Gastrocnemius medialis (tissue), 4 donors: Measurements from ENCODE around the gene EEF1A1. TPM values are rescaled to one million over a fixed set of nuclear protein-coding genes. Genes with fewer than 3 reads are reported as not detected.
"Not testable (repeated sequence)": the region's sequence is repeated elsewhere in the genome, so short reads cannot be mapped to it uniquely, and the experiment has no call there.

ENCODE experiments used
- ATAC-seq, 2 donors: fragments of 150-250 bp; one replicate each; pipeline ENCODE4 v1.9.1; 2016
- DNase-seq, 2 donors: peaks; one replicate each; pipeline ENCODE4 v3.0.0-alpha.2; 2019
- H3K27ac ChIP-seq, 4 donors: fragments of 200-600 bp; sonication (generic); 1 replicate in 1 of 4; 2 replicates in 3 of 4; pipeline ENCODE4 v1.5.1; 2016 to 2018; ENCODE audit warnings: mild to moderate bottlenecking in 2 of 4, moderate library complexity in 1 of 4
- H3K27me3 ChIP-seq, 3 donors: fragments of 200-600 bp; sonication (generic) in 2 of 3; 1 replicate in 1 of 3; 2 replicates in 2 of 3; pipeline versions ENCODE4 v1.5.1 to v1.6.0; 2016 to 2019; ENCODE audit warnings: mild to moderate bottlenecking in 1 of 3, moderate library complexity in 1 of 3
- H3K36me3 ChIP-seq, 2 donors: fragments of 200-600 bp; sonication (generic) in 1 of 2; one replicate each; pipeline ENCODE4 v1.5.1; 2017 to 2018
- H3K4me1 ChIP-seq, 2 donors: fragments of 200-600 bp; sonication (generic) in 1 of 2; one replicate each; pipeline ENCODE4 v1.5.1; 2016 to 2017; ENCODE audit warnings: mild to moderate bottlenecking in 2 of 2
- H3K4me3 ChIP-seq, 4 donors: fragments of 200-600 bp; sonication (generic) in 3 of 4; 1 replicate in 1 of 4; 2 replicates in 3 of 4; pipeline ENCODE4 v1.5.1; 2016 to 2019; ENCODE audit warnings: mild to moderate bottlenecking in 2 of 4
- H3K9me3 ChIP-seq, 3 donors: fragments of 200-600 bp; sonication (generic) in 2 of 3; 1 replicate in 1 of 3; 2 replicates in 2 of 3; pipeline ENCODE4 v1.5.1; 2016 to 2019
- POLR2A ChIP-seq, 2 donors: fragments of 450-650 bp; IDR thresholded peaks; one replicate each; pipeline ENCODE4 v1.6.1; 2017; ENCODE audit warnings: antibody characterized with exemption in 2 of 2, mild to moderate bottlenecking in 2 of 2, moderate library complexity in 2 of 2
- in situ Hi-C, 4 donors: fragments of 200-750 bp; cut with MboI; loops; one replicate each; pipeline versions ENCODE4 v1.15.0 to v1.8.0; 2017; ENCODE audit warnings: low sequenced_read_pairs in 4 of 4
- intact Hi-C: fragments of 100-400 bp; cut with DNase I; formaldehyde crosslinking; loops from one replicate; pipeline ENCODE4 v1.15.1; 2023; ENCODE audit warnings: low total_unique reads
- total RNA-seq, 4 donors: library from RNA; depleted of rRNA; stranded (reverse); fragments of >200 nt; gene quantifications; one replicate each; pipeline versions ENCODE4 v1.1.0 to v1.2.3, GENCODE V29; 2016
- TF ChIP-seq, protein P1 (sequence below), 5 experiments: fragments of 450-650 bp in 3 of 5; fragments of 200-600 bp in 2 of 5; sonication (generic) in 2 of 5; IDR thresholded peaks in 4 of 5; conservative IDR thresholded peaks in 1 of 5; 1 replicate in 4 of 5; 2 replicates in 1 of 5; pipeline ENCODE4 v1.5.1; 2016 to 2019; ENCODE audit warnings: antibody characterized with exemption in 5 of 5, mild to moderate bottlenecking in 3 of 5, moderate library complexity in 3 of 5

EEF1A1 gene
- total RNA-seq: 1,000 to 10,000 TPM in 3 of 4 donors, 100 to 1,000 TPM in 1; 846 to 1,271 (median 1,198) TPM

DNA sequence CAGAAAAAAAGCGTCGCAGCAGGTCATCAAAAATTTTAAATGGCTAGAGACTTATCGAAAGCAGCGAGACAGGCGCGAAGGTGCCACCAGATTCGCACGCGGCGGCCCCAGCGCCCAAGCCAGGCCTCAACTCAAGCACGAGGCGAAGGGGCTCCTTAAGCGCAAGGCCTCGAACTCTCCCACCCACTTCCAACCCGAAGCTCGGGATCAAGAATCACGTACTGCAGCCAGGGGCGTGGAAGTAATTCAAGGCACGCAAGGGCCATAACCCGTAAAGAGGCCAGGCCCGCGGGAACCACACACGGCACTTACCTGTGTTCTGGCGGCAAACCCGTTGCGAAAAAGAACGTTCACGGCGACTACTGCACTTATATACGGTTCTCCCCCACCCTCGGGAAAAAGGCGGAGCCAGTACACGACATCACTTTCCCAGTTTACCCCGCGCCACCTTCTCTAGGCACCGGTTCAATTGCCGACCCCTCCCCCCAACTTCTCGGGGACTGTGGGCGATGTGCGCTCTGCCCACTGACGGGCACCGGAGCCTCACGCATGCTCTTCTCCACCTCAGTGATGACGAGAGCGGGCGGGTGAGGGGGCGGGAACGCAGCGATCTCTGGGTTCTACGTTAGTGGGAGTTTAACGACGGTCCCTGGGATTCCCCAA lies at the start of gene EEF1A1:
TSS of gene EEF1A1 (minus strand) at position 345 of the 663 bp plus-strand sequence. CDS start 1,006 bp downstream, outside the sequence.
- intact Hi-C loops: loop anchor here (2.0 to 5.0 kb wide), 3 partner anchors 46 to 132 kb away; partner anchors contain the start of gene SLC17A5
- Histone ChIP-seq H3K27ac (peak within 1 kb of the TSS; percentile 83 to 92 (median 90)), H3K36me3 (peaks cover 0 to 3% of the 10 kb centered on the region in 2 donors), H3K4me3 (peak within 1 kb of the TSS; percentile 60 to 83 (median 68)), H3K9me3 (no peaks in the 10 kb centered on the region), H3K27me3 (peaks cover 42 to 45% (median 44%) of the 10 kb centered on the region in 3 donors), H3K4me1 (peaks cover 9 to 13% of the 10 kb centered on the region in 2 donors)
- in situ Hi-C loops: loop anchor here in 1 of 4 donors (10.0 kb wide), 1 partner anchor 64 kb away; no protein-coding TSS in a partner anchor
- DNase-seq (peak; percentile 91 to 94), ATAC-seq (peak; percentile 82)
- TF ChIP-seq, protein P1, sequence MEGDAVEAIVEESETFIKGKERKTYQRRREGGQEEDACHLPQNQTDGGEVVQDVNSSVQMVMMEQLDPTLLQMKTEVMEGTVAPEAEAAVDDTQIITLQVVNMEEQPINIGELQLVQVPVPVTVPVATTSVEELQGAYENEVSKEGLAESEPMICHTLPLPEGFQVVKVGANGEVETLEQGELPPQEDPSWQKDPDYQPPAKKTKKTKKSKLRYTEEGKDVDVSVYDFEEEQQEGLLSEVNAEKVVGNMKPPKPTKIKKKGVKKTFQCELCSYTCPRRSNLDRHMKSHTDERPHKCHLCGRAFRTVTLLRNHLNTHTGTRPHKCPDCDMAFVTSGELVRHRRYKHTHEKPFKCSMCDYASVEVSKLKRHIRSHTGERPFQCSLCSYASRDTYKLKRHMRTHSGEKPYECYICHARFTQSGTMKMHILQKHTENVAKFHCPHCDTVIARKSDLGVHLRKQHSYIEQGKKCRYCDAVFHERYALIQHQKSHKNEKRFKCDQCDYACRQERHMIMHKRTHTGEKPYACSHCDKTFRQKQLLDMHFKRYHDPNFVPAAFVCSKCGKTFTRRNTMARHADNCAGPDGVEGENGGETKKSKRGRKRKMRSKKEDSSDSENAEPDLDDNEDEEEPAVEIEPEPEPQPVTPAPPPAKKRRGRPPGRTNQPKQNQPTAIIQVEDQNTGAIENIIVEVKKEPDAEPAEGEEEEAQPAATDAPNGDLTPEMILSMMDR (IDR thresholded peaks at IDR 0.05 in 4 of 5, conservative IDR thresholded peaks at IDR 0.05 in 1 of 5): no peak
- peak; percentile 83 to 90 for TF ChIP-seq POLR2A (IDR thresholded peaks at IDR 0.05)

DNA sequence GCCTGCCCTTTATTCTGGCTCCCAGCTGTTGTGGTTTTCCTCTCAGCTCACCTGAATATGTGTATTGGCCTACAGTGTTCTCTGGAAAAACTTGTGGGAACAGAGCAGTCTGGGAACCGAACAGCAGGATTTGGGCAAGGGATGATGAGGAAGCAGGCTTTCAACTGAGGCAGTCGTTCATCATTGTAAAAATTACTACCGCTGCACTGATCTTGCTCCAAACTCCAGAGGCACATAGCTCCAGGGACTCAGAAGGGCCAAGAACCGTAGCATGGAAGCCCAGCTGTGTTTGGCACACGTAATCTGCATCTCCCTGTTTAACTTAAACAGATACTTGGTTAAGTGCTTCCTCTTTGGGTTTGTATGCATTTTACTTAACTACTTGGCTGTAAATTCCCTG lies 48.3 kb upstream of the EEF1A1 start:
- intact Hi-C loops: loop anchor here (5.0 kb wide), 1 partner anchor 47 kb away; the partner anchor contains the start of gene EEF1A1

DNA sequence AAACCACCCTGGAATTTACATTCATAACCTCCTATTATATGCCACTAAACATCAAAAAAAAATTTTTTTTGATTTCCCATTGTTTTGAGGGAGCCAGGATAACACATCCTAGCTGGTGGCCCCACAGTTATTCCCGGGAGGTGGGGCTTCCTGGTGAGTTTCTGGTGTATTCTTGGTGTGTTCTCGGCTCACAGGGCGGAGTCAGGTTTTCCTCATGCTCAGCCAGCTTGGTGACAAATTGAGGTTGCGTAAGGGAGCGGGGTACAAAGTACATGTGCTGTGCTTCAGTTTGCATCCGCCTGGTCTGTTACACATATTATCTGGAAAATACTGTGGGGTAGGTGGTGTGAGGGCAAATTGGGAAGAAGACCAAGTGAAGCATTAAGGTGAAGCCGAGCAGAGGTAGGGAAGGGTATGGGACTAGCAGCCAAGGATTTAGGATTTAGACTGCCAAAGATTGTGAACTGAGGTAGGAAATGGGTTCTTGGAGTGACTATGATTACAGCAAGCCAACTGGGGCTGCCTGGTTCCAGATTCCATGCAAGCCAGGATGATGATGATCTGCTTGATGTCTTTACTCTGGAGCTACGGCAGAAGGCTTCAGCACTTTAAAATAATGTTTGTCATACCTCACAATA lies 46.2 kb upstream of the EEF1A1 start:
- Histone ChIP-seq H3K4me1 (peaks cover 0 to 3% of the 10 kb centered on the region in 2 donors), H3K36me3 (no peaks in the 10 kb centered on the region), H3K9me3 (no peaks in the 10 kb centered on the region), H3K27me3 (no peaks in the 10 kb centered on the region), H3K27ac (peak overlapping the region; percentile 36 to 63 (median 62)), H3K4me3 (no peak overlapping the region)
- ATAC-seq (peak; percentile 92 to 93), DNase-seq (peak; percentile 44 to 65)
- intact Hi-C loops (loop anchor here (5.0 kb wide), 1 partner anchor 45 kb away; the partner anchor contains the start of gene EEF1A1), in situ Hi-C loops (no loop called here)
- TF ChIP-seq, protein P1 (IDR thresholded peaks at IDR 0.05 in 4 of 5, conservative IDR thresholded peaks at IDR 0.05 in 1 of 5): no peak
- no peak for TF ChIP-seq POLR2A (IDR thresholded peaks at IDR 0.05)

More for the DNA sequence above, 48.3 kb upstream of the EEF1A1 start:
- no peaks in the 10 kb centered on the region for H3K27me3 ChIP-seq
- H3K4me3 ChIP-seq: no peak overlapping the region
- ATAC-seq (no peak), DNase-seq (no peak)
- no peak for TF ChIP-seq POLR2A (IDR thresholded peaks at IDR 0.05)
- TF ChIP-seq, protein P1 (IDR thresholded peaks at IDR 0.05 in 4 of 5, conservative IDR thresholded peaks at IDR 0.05 in 1 of 5): no peak
- no peak overlapping the region for H3K27ac ChIP-seq
- no peaks in the 10 kb centered on the region for H3K36me3 ChIP-seq
- peaks cover 0 to 3% of the 10 kb centered on the region in 2 donors for H3K4me1 ChIP-seq
- in situ Hi-C loops: no loop called here
- no peaks in the 10 kb centered on the region for H3K9me3 ChIP-seq

DNA sequence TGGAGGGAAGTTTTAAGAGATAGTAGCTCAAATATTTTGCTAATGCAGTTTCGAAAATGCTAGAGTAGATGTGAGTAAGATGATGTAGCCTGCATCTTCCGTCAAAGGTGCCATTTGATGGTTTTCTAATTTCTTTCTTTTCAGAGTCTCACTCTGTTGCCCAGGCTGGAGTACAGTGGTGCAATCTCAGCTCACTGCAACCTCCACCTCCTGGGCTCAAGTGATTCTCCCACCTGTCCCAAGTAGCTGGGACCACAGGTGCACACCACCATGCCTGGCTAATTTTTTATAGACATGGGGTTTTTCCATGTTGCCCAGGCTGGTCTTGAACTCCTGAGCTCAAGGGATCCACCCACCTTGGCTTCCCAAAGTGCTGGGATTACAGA lies 45.6 kb upstream of the EEF1A1 start:
- ATAC-seq, H3K36me3 ChIP-seq, H3K4me1 ChIP-seq, H3K9me3 ChIP-seq, H3K4me3 ChIP-seq, DNase-seq, in situ Hi-C loops, H3K27me3 ChIP-seq: not testable (repeated sequence)
- intact Hi-C loops: loop anchor here (5.0 kb wide), 1 partner anchor 44 kb away; the partner anchor contains the start of gene EEF1A1
- H3K27ac ChIP-seq: peak overlapping the region; percentile 36 to 62 (median 54)
